GM10847 (cell line): Measurements from ENCODE around the gene RCVRN.

Source experiments
- POLR2A ChIP-seq: IDR thresholded peaks from 2 replicates; pipeline ENCODE4 v1.6.1; 2011; ENCODE audit not compliant: insufficient read length; ENCODE audit errors: extremely low read depth

RCVRN gene

DNA sequence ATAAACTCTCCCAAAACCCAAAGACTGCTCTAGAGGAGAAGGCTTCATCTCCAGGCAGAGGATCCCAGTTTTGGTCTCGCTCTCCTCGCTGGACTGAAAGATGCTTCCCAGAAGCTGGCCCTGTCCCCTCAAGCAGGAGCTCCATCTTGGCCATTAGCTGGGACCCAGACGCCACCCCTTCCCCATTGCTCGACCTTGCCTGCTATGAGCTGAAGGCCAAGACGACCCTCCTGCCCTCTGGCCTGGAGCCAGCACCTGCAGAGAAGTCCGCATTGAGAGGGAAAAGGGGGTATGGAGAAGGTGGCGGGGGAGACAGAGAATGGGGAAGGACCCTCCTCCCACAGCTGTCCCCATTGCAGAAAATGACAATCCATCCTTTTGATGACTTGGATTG is 3.6 kb upstream of the RCVRN start:
- TF ChIP-seq POLR2A = no peak

- no peak for TF ChIP-seq POLR2A
These were observed 3.0 kb upstream of the RCVRN start for GRCh38 chr17:9907883-9908648.

DNA sequence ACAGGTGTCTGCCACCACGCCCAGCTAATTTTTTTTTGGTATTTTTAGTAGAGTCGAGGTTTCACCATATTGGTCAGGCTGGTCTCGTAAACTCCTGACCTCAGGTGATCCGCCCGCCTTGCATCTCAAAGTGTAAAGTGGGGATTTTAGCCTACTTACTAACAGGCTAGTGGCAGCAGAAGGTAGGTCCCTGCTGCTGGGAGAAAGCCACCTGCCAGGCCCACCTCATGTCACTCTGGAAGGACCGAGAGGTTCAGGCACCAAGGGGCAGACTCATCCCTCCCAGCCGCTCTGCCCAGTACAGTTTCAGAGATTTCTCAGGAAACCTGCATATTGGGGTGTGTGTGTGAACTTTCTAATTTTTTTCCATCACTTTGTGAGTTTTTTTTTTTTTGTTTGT is 2.1 kb upstream of the RCVRN start:
- TF ChIP-seq POLR2A = no peak

DNA sequence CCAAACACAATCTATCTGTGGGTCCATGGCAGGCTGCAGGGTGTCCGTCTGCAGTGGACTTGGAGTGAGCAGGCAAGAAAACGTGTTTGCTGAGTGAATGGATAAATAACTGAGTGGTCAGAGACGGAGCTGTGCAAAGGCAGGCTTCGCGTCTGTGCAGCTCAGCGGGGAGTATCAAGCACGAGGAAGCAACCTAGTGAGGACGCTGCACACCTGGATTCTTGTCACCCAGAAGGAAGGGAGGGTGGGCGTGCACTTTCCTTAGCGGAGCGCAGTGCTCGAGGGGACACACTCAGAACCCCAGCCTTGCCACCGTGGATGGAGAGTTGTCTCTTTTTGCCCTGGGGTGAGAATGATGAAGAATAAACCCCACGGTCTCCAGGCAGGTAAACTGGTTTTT is 1.5 kb upstream of the RCVRN start:
- no peak for TF ChIP-seq POLR2A

DNA sequence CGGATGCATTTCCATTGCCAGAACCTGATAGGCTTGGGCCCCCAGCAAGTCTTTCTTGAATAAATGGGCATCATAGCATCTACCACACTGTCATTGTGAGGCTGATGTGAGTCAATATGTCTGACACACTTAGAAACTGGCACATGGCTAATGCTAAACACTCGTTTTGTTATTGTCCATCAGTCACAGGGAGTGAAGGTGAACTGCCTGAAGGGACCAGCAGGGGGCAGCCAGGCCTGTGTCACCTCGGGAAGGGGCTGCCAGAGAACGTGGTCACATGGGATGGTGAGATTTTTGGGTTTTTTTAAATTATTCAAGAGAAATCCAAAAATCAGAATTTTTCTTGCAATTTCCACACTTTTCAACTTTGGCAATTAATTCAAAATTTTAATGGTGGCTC is 831 bp upstream of the RCVRN start:
- no peak for TF ChIP-seq POLR2A

- no peak for TF ChIP-seq POLR2A
These were observed 594 bp downstream of the RCVRN start for GRCh38 chr17:9904277-9905077.

DNA sequence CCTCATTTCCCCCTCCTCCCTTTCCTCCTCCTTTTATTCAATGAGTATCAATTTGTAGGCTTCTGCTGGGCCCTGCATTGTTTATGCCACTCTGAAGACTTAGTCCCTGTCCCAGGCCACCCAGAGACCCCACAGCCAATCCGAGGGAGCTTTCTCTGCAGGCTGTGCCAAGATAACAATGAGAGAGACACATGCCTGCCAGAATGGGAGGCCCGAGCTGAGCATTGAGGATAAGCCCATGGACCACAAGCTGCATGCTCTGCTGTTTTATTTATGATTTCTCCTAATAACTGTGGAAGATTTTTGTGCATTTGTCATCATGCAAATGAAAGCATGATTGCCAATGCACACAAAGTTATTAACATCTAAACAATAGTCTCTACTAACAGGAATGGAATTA is 3.0 kb downstream of the RCVRN start:
- TF ChIP-seq POLR2A = no peak

- no peak for TF ChIP-seq POLR2A
These were observed 4.3 kb downstream of the RCVRN start for GRCh38 chr17:9900784-9901183.

- TF ChIP-seq POLR2A = no peak
These were observed 5.0 kb downstream of the RCVRN start for GRCh38 chr17:9900044-9900594.

GRCh38 chr17:9899280-9900043 is 5.6 kb downstream of the RCVRN start:
- TF ChIP-seq POLR2A = no peak

DNA sequence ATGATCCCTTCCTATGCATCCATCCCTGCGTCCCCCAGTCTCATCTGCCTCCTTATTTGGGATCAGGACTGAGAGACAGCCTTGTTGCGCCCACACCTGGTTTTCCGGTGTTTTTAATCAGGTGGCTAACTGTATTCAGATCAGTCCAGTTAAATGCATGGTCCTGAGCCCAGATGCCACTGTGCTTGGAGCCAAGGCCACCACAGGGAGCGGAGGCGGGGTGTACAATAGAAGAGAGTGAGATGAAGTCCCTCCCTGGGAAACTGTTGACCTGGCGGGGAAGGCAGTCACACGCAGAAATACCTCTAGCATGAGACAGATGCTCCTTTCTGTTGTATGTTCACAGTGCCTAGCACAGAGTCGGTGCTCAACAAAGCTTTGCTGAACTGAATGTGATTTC is 6.3 kb downstream of the RCVRN start:
- no peak for TF ChIP-seq POLR2A

GRCh38 chr17:9897372-9897968 is 7.6 kb downstream of the RCVRN start:
- TF ChIP-seq POLR2A = no peak

DNA sequence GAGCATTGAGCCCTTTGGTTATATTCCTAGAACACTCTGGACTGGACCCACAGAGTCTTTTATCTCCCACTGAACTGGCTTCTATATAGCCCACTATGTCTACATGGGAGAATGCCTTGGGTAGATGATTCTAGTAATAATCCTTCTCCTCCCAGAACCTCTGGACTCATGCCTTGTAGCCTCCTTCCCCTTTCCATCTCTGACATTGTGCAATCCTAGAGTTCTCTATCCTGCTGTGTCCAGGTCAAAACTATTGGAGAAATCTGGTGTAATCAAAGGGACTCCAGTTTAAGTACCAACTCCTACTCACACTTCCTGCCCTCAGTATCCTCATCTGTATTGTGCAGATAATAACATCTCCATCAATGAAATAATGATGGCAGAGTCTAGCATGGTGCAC is 9.1 kb downstream of the RCVRN start:
- no peak for TF ChIP-seq POLR2A

GRCh38 chr17:9894231-9894630 is 10.8 kb downstream of the RCVRN start:
- TF ChIP-seq POLR2A = no peak

DNA sequence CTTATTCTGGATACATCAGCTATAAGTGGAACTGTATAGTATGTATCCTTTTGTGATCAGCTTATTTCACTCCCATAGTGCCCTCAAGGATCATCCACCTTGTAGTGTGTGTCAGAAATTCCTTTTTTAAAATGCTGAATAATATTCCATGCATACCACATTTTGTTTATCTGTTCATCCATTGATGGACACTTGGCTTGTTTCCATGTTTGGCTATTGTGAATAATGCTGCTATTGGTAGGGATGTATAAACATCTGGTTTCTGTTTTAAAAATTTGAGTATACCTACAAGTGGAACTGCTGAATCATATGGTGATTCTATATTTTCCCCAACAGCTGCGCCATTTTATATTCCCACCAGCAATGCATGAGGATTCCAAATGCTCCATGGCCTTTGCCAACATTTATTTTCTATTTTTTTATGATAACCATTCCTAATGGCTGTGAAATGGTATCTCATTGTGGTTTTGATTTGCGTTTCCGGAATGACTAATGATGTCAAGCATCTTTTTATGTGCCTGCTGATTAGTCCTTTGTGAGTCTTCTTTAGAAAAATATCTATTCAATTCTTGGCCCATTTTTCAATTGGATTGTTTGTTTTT is 11.6 kb downstream of the RCVRN start:
- no peak for TF ChIP-seq POLR2A
